ENCODE data around the gene ALG14.
A peak's percentile ranks its signal among the peaks of the same experiment; 100 is the strongest.
"Not testable (repeated sequence)": the region's sequence is repeated elsewhere in the genome, so short reads cannot be mapped to it uniquely, and the experiment has no call there.

The ALG14 gene

DNA sequence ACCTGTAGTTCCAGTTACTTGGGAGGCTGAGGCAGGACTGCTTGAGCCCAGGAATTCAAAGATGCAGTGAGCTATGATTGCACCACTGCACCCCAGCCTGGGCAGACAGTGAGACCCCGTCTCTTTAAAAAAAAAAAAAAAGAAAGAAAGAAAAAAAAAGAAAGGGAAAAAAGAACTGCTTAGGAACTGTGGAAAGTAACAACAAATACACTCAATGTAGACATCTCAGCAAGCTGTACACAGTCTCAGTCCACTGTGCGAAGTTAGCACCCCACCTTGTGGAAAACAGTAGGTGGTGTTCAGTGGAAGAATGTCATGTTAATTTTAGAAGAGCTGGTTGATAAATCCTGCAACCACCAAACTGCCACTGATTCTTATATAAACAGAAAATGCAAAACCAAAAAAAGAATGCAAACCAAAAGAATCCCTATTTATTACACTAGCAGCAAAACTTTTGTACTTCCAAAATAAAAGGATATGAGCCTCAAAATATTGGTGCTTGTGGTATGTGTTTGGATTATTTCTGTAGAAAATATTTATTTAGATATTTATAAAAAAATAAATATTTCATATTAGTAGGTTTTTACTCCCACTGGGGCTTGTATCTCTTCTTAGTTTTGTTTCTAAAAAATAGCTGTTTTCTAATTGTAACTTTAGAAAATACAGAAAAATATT lies 31.1 kb downstream of the ALG14 start:
- DNase-seq, result peak; percentile 2

GRCh38 chr1:95040032-95040525 lies 32.7 kb downstream of the ALG14 start:
- DNase-seq, result no peak

DNA sequence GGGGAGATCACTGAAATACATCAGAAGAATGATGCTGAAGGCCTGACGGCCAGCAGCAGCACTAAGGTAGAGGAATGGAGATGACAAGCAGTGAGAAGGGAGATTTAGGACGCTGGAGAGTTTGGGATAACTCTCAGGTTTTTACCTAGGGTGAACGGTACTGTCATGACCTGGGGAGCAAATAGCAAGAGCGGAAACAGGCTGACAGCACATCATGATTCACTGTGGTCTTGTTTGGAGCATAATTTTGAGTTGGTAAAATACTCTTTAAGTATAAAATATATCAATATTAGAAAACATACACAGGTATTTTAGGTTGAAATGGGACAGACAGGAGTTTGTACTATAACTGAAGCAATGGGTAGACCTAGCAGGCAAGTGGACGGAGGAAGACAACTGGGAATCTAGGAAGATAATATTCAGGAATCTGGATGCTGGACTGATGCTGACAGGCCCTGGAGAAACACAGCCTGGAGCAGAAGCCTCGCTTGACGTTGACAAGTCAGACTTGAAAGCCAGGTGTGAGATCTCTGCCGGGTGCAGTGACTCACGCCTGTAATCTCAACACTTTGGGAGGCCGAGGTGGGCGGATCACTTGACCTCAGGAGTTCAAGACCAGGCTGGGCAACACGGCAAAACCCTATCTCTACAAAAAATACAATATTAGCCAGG lies 33.3 kb downstream of the ALG14 start:
- no peak for DNase-seq

GRCh38 chr1:95035536-95035935 lies 37.2 kb downstream of the ALG14 start:
- no peak for DNase-seq

- no peak for DNase-seq
Measured at GRCh38 chr1:95034506-95034905, 38.2 kb downstream of the ALG14 start.

GRCh38 chr1:95033843-95034242 lies 38.9 kb downstream of the ALG14 start:
- no peak for DNase-seq

GRCh38 chr1:95029532-95029931 lies 43.2 kb downstream of the ALG14 start:
- no peak for DNase-seq

- peak; percentile 5 for DNase-seq
Measured at GRCh38 chr1:95028954-95029353, 43.8 kb downstream of the ALG14 start.

DNA sequence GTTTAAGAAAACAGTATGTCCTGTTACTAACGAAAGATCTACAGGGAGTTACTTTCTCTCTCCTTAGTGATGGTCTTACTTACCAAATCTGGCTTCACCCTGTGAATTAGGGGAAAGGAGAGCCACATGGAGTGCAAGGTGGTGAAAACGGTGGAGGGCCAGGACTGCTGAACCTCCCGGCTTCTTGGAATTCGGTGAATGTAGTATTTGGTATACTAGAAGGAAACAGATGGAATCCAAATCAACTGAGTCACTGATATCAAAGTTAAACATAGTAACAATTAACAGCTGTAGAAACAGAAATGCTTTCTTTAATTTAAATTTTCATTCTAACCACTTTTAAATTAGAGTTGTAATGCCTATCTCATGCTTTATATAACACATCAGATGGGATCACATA lies 45.7 kb downstream of the ALG14 start:
- DNase-seq, result no peak

GRCh38 chr1:95023399-95024043 lies 49.2 kb downstream of the ALG14 start:
- no peak for DNase-seq

- no peak for DNase-seq
Measured at GRCh38 chr1:95022644-95022926, 50.2 kb downstream of the ALG14 start.

DNA sequence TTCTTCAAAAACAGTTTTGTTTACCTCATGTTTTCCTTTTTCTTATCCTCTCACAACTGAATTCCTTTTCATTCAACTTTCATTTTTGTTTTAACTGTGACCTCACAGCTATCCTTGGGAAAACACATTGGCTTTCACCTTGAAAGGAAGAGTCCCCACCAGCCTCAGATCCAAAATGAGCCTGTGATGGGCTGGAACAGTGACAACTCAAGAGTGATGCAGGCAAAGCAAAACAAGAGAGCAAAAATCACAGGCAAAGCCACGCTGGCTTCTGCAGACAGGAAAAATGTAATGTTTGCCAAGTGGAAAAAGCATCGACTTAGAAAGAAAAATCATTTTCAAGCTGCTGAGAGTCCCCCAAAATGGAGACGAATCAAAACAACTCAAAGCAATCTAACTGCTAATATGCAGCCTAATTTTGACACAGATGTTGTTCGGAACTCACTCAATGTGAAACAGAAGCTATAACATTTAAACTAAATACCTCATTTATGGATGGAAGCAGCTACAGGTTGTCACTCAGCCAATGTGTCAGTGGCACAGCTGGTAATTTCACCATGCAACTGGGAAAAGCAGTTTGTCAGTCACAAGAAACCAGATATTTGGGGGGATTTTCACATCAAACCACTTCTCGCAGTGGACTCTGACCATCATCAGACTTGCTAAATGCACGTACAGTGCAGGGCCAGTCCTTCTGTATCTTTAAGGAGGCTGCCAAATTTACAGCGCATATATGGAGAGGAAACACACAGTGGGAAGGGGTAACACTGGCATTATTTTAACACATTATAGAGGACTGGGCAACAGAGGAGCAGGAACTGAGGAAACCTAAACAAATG lies 50.7 kb downstream of the ALG14 start:
- DNase-seq, result no peak

DNA sequence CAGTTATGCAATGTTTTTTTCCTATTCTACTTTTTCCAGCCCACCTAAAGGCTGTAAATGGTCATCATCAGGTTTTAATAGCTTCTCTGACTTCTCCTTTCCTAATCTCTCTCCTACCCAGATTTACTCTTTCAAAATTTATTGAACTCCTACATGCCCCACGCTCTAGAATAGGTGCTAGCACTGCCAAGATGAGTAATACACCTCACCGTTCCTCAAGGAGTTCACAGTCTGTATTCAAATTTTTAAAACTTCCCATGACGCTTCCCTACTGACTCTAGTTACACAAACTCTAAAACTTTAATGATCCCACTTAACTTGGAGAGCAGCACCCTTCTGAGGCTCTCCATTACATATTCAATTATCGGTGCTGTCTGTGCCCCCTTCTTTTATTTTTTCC lies 51.6 kb downstream of the ALG14 start:
- no peak for DNase-seq

GRCh38 chr1:95019466-95019865 lies 53.3 kb downstream of the ALG14 start:
- DNase-seq, result not testable (repeated sequence)

DNA sequence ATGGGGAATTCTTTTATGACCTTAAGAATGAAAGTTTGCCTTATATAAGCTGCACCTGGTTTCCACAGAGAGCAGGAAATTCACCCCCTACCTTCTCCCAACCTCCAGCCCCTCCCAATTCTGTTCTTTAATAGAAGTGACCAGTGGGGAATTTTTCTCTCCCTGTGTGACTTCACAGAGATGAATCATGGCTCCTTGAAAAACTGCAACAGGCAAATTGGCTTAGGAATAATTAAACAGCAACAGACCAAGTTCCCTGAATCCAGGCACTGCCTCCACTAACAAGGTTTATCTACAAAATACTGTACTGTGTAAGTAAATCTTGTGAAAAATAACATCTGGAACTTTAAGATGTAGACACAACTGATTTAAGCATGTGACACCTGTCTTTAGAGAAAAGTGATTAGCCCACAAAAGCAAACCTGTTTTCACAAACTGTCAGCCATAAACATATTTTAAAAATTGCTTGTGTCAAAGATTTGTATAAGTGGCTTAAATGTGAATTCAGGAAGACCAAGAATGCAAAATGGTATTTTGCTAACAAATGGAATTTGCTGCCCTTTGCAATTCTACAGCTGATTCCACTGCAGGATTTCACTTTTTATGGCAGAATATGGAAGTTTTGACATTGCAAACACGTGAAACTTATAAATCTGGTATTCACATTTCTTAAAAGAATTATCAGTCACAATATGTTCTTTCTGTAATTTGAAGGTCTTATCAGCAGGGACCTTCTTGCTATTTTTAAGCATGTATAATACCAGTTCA lies 54.0 kb downstream of the ALG14 start:
- DNase-seq, result no peak

GRCh38 chr1:95017775-95018174 lies 55.0 kb downstream of the ALG14 start:
- DNase-seq, result no peak

DNA sequence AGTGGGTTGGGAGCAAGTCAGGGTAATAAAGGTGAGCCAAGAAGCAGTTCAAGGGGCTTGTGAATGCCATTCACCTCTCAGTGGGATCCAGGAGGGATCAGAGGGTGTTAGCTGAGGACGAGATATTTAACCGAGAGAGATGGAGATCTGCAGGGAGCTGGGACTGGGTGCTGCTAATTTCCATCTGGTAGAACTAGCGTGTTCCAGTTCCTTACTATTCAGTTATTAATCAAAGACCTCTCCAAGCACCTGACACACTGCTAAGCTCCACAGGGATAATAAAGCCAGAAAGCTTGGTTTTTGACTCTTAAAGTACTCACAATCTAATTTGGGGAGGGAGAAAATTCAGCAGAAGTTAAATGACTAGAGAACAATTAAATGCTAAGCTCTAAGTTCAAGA lies 57.7 kb downstream of the ALG14 start:
- DNase-seq, result no peak

DNA sequence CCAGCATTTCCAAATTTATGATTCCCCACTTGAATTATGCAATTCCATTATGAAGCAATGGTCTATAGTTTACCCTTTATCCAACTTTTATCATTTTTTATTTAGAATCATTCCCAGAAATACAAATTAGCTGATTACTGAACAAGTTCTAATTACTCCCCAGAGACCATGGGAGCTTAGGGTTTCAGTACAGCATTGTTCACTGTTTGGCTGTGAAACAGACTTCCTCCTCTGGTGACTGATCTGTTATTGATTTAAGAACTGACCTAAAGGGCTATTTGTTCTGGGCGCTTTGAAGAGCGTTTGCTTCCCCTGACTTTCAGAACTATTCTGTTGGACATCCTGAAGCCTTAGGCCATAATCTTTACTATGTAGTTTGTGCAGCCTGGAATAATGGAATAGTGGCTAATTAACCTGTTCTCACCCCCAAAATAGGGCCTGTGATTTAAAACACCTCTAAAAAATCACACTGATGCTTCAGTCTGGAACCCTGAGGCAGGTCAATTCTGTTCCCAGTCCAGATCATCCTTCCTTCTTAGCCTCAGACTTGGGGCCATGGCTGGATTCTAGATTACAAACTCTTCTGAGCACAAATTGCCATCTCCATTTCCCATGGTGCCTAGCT lies 58.7 kb downstream of the ALG14 start:
- no peak for DNase-seq

DNA sequence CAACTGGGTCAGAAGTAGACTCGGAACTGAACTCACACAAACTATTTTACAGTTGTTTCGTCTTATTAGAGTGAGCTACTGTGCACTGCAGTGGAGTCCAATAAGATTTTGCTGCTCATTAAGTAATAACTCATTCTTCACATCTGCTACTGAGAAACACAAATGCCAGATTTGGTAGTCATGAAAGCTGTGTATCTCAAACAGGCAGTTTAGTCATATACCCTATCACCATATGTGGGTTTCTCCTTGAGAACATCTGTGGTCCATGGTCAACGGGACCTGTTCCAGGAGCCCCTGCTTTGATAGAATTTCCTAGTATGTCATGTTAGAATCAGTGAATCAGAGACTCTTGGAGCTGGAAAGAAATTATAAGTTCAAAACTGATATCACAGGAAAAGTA lies 60.4 kb downstream of the ALG14 start:
- DNase-seq, result no peak

DNA sequence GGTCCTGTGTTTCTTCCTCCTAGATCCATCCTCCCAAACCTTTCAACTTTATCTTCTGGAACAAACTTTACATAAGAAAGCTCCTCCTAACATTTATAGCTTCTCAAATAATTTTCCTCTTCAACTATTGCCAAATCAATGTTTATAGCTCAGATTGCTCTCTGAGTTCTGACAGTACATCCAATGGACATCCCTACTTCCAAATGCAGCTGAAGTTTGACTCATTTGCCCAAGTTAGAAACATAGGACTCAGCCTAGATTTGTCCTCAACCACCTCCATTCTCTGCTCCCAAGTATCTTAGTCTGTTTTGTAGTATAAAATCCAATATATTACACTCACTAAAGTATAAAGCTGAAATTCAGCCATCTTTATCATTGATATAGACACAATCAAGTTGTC lies 62.6 kb downstream of the ALG14 start:
- DNase-seq, result no peak

DNA sequence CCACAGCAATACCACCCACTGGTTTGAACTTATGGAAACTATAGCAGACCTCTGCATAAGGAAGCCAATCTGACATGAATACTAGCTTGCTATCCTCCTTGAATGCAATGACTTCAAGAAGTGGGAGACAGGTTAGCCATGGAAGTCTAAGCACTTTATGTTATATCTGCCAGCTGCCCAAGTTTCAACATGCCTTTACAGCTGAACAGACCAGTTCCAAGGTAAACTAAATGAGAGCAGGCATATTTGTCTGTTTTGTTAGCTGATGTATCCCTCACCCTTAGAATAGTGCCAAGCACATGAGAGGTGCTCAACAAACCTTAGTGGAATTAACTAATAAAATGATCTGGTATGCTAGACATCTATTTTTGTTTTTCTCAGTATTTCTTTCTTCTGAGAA lies 65.1 kb downstream of the ALG14 start:
- DNase-seq, result no peak

DNA sequence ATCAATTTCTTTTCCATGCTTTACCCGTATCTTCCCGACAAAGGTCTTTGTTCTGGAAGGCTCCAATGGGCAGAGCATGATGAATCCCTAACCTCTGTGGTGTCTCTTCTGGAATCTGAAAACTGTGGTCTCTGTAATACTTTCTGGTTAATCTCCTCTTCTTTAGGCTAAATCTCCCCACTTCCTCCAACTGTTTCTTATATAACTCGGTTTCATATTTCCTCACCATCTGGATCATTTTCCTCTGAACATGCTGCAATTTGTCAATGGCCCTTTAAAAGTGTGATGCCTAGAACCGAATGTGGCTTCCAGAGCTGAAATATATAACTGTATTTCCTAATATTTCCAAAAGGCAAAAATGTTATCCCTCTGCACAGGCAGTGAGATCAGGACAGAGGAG lies 66.1 kb downstream of the ALG14 start:
- no peak for DNase-seq
